Measurements from ENCODE around the gene HMHB1. TPM values are rescaled to one million over a fixed set of nuclear protein-coding genes. Genes with fewer than 3 reads are reported as not detected.

Gene HMHB1
- total RNA-seq, 2 experiments from 2014 or later: not detected

GRCh38 chr5:143826951-143827444, 15.0 kb downstream of the HMHB1 start:
- BruUV-seq (replicated peaks): no TSS peak
- Histone ChIP-seq H3K4me3 (ENCODE audit: low read depth, low read length, poor library complexity, severe bottlenecking) (no peak overlapping the region), H2AFZ (ENCODE audit: low read length) (no peak overlapping the region), H3K27ac (ENCODE audit: low read depth, low read length, poor library complexity, severe bottlenecking) (no peak overlapping the region), H3K9me2 (ENCODE audit: insufficient read depth, low read length) (no peaks in the 10 kb centered on the region), H3K4me1 (ENCODE audit: insufficient read depth, low read length, poor library complexity, severe bottlenecking) (peaks cover 8% of the 10 kb centered on the region), H3K36me3 (ENCODE audit: insufficient read depth, low read length) (no peaks in the 10 kb centered on the region), H3K4me2 (ENCODE audit: low read length) (no peak overlapping the region), H3K9me3 (ENCODE audit: low read length) (no peaks in the 10 kb centered on the region), H3K79me2 (ENCODE audit: insufficient read depth, low read depth, low read length) (no peaks in the 10 kb centered on the region), H4K20me1 (ENCODE audit: insufficient read depth, low read length) (no peaks in the 10 kb centered on the region)
- DNase-seq (ENCODE audit: low spot score): no peak
- POLR2A ChIA-PET: no interaction called here
- CTCF ChIA-PET (ENCODE audit: unreplicated experiment): no interaction called here
- intact Hi-C loops (cut with micrococcal nuclease; ENCODE audit: unreplicated experiment): loop anchor here (10.0 kb wide), 3 partner anchors 232 to 722 kb away; no protein-coding TSS in a partner anchor
- no peak for TF ChIP-seq CTCF (conservative IDR thresholded peaks at IDR 0.05; ENCODE audit: low read length)
- TF ChIP-seq EZH2phosphoT487 (IDR thresholded peaks at IDR 0.05; ENCODE audit: borderline replicate concordance, low read depth, low read length): no peak

- ChIA-PET POLR2A (interaction anchor here (1.0 to 1.5 kb wide), 2 partner anchors 11 to 13 kb away, joined by 3 to 4 read pairs; no protein-coding TSS in a partner anchor), CTCF (ENCODE audit: unreplicated experiment) (no interaction called here)
- H4K20me1 ChIP-seq (ENCODE audit: insufficient read depth, low read length): no peaks in the 10 kb centered on the region
- no peaks in the 10 kb centered on the region for H3K36me3 ChIP-seq (ENCODE audit: insufficient read depth, low read length)
- no peak overlapping the region for H2AFZ ChIP-seq (ENCODE audit: low read length)
- BruUV-seq (replicated peaks): no TSS peak
- no peaks in the 10 kb centered on the region for H3K9me2 ChIP-seq (ENCODE audit: insufficient read depth, low read length)
- intact Hi-C loops (cut with micrococcal nuclease; ENCODE audit: unreplicated experiment): loop anchor here (10.0 kb wide), 3 partner anchors 234 to 724 kb away; no protein-coding TSS in a partner anchor
- no peak overlapping the region for H3K27ac ChIP-seq (ENCODE audit: low read depth, low read length, poor library complexity, severe bottlenecking)
- H3K9me3 ChIP-seq (ENCODE audit: low read length): no peaks in the 10 kb centered on the region
- H3K4me3 ChIP-seq (ENCODE audit: low read depth, low read length, poor library complexity, severe bottlenecking): no peak overlapping the region
- H3K4me2 ChIP-seq (ENCODE audit: low read length): no peak overlapping the region; the same call in 1 of the 2 replicates
- no peaks in the 10 kb centered on the region for H3K79me2 ChIP-seq (ENCODE audit: insufficient read depth, low read depth, low read length)
- peaks cover 8% of the 10 kb centered on the region for H3K4me1 ChIP-seq (ENCODE audit: insufficient read depth, low read length, poor library complexity, severe bottlenecking)
- TF ChIP-seq EZH2phosphoT487 (IDR thresholded peaks at IDR 0.05; ENCODE audit: borderline replicate concordance, low read depth, low read length): no peak
- TF ChIP-seq CTCF (conservative IDR thresholded peaks at IDR 0.05; ENCODE audit: low read length): no peak
- no peak for DNase-seq (ENCODE audit: low spot score)
Measured at GRCh38 chr5:143828710-143829109, 16.7 kb downstream of the HMHB1 start.

- no peak overlapping the region for H3K27ac ChIP-seq (ENCODE audit: low read depth, low read length, poor library complexity, severe bottlenecking)
- CTCF ChIA-PET (ENCODE audit: unreplicated experiment): no interaction called here
- BruUV-seq (replicated peaks): no TSS peak
Measured at GRCh38 chr5:143833177-143833576, 21.2 kb downstream of the HMHB1 start.

More at GRCh38 chr5:143833177-143833576, 21.2 kb downstream of the HMHB1 start:
- no peak for DNase-seq (ENCODE audit: low spot score)
- H4K20me1 ChIP-seq (ENCODE audit: insufficient read depth, low read length): no peaks in the 10 kb centered on the region
- H3K79me2 ChIP-seq (ENCODE audit: insufficient read depth, low read depth, low read length): no peaks in the 10 kb centered on the region
- H3K4me1 ChIP-seq (ENCODE audit: insufficient read depth, low read length, poor library complexity, severe bottlenecking): no peaks in the 10 kb centered on the region
- intact Hi-C loops (cut with micrococcal nuclease; ENCODE audit: unreplicated experiment): no loop called here
- H3K4me3 ChIP-seq (ENCODE audit: low read depth, low read length, poor library complexity, severe bottlenecking): no peak overlapping the region
- TF ChIP-seq EZH2phosphoT487 (IDR thresholded peaks at IDR 0.05; ENCODE audit: borderline replicate concordance, low read depth, low read length) (no peak), CTCF (conservative IDR thresholded peaks at IDR 0.05; ENCODE audit: low read length) (no peak)
- no peak overlapping the region for H3K4me2 ChIP-seq (ENCODE audit: low read length)
- POLR2A ChIA-PET: no interaction called here
- no peaks in the 10 kb centered on the region for H3K36me3 ChIP-seq (ENCODE audit: insufficient read depth, low read length)
- no peak overlapping the region for H2AFZ ChIP-seq (ENCODE audit: low read length)
- no peaks in the 10 kb centered on the region for H3K9me2 ChIP-seq (ENCODE audit: insufficient read depth, low read length)
- H3K9me3 ChIP-seq (ENCODE audit: low read length): no peaks in the 10 kb centered on the region

All from OCI-LY7 (cell line).